Dermis blood vessel endothelial cell (primary cell): Measurements from ENCODE around the gene GOLGA8S. TPM values are rescaled to one million over a fixed set of nuclear protein-coding genes. Genes with fewer than 3 reads are reported as not detected.
"Not testable (repeated sequence)": the region's sequence is repeated elsewhere in the genome, so short reads cannot be mapped to it uniquely, and the experiment has no call there.

Experiments
- DNase-seq: peaks from one replicate; pipeline ENCODE4 v3.0.0; 2010
- total RNA-seq: library from RNA; depleted of rRNA; stranded (reverse); fragments of >200 nt; gene quantifications from 2 replicates; pipeline ENCODE4 v1.2.3, GENCODE V29; 2014

Gene GOLGA8S
- 0.05 TPM in 1 of 2 replicates, not detected in the other for total RNA-seq

GRCh38 chr15:23354448-23354847 is at the start of gene GOLGA8S:
TSS of gene GOLGA8S (plus strand) at chr15:23354748. CDS start at chr15:23354810, 62 bp downstream.
- DNase-seq = not testable (repeated sequence)

GRCh38 chr15:23304805-23305204 is 49.7 kb upstream of the GOLGA8S start:
- DNase-seq = not testable (repeated sequence)

GRCh38 chr15:23305921-23306320 is 48.6 kb upstream of the GOLGA8S start:
- not testable (repeated sequence) for DNase-seq

GRCh38 chr15:23311233-23311632 is 43.3 kb upstream of the GOLGA8S start:
- DNase-seq = not testable (repeated sequence)

- DNase-seq = not testable (repeated sequence)
Observed at GRCh38 chr15:23334096-23334495, 20.5 kb upstream of the GOLGA8S start, which contains the start of gene GOLGA6L26. TSS of gene GOLGA6L26 (minus strand) at chr15:23334196. CDS start at chr15:23334135, 61 bp downstream.

- not testable (repeated sequence) for DNase-seq
Observed at GRCh38 chr15:23362622-23363021, 8.1 kb downstream of the GOLGA8S start.

- not testable (repeated sequence) for DNase-seq
Observed at GRCh38 chr15:23364261-23364660, 9.7 kb downstream of the GOLGA8S start.

GRCh38 chr15:23370578-23370977 is 16.0 kb downstream of the GOLGA8S start:
- no peak for DNase-seq

- not testable (repeated sequence) for DNase-seq
Observed at GRCh38 chr15:23371134-23371533, 16.6 kb downstream of the GOLGA8S start.

- DNase-seq = not testable (repeated sequence)
Observed at GRCh38 chr15:23371868-23372267, 17.3 kb downstream of the GOLGA8S start.

GRCh38 chr15:23372284-23372683 is 17.7 kb downstream of the GOLGA8S start:
- DNase-seq = peak; percentile 34

- DNase-seq = not testable (repeated sequence)
Observed at GRCh38 chr15:23372891-23373600, 18.5 kb downstream of the GOLGA8S start.

GRCh38 chr15:23374226-23374625 is 19.7 kb downstream of the GOLGA8S start:
- DNase-seq = not testable (repeated sequence)

GRCh38 chr15:23378946-23379345 is 24.4 kb downstream of the GOLGA8S start:
- DNase-seq = not testable (repeated sequence)

- DNase-seq = not testable (repeated sequence)
Observed at GRCh38 chr15:23380700-23381099, 26.2 kb downstream of the GOLGA8S start.

GRCh38 chr15:23381192-23381591 is 26.6 kb downstream of the GOLGA8S start:
- DNase-seq = not testable (repeated sequence)

GRCh38 chr15:23384371-23384770 is 29.8 kb downstream of the GOLGA8S start:
- no peak for DNase-seq

- peak; percentile 21 for DNase-seq
Observed at GRCh38 chr15:23385886-23386430, 31.4 kb downstream of the GOLGA8S start.

GRCh38 chr15:23387621-23388190 is 33.2 kb downstream of the GOLGA8S start:
- no peak for DNase-seq

- no peak for DNase-seq
Observed at GRCh38 chr15:23395030-23395692, 40.6 kb downstream of the GOLGA8S start.

GRCh38 chr15:23395832-23396231 is 41.3 kb downstream of the GOLGA8S start:
- DNase-seq = no peak

- no peak for DNase-seq
Observed at GRCh38 chr15:23397779-23398178, 43.2 kb downstream of the GOLGA8S start.

GRCh38 chr15:23398357-23398756 is 43.8 kb downstream of the GOLGA8S start:
- not testable (repeated sequence) for DNase-seq
